H9 (cell line): ENCODE measurements around the gene TEX35. TPM values are rescaled to one million over a fixed set of nuclear protein-coding genes. Genes with fewer than 3 reads are reported as not detected.

Experiments used
- DNase-seq: peaks from one replicate; pipeline ENCODE4 v3.0.0-alpha.2; 2017
- H2AFZ ChIP-seq: one replicate; pipeline ENCODE4 v1.6.1; 2013; ENCODE audit warnings: mild to moderate bottlenecking, low read length, control low read depth, moderate library complexity
- H2AK5ac ChIP-seq: 2 replicates; pipeline ENCODE4 v1.6.1; 2013; ENCODE audit warnings: low read length, control low read depth, mixed read lengths; ENCODE audit not compliant: insufficient read length
- H2BK120ac ChIP-seq: one replicate; pipeline ENCODE4 v1.6.1; 2013; ENCODE audit warnings: low read depth, mild to moderate bottlenecking, low read length, control low read depth, inconsistent platforms; ENCODE audit not compliant: poor library complexity, severe bottlenecking
- H2BK12ac ChIP-seq: 2 replicates; pipeline ENCODE4 v1.6.1; 2013; ENCODE audit warnings: low read length, control low read depth, mixed read lengths, low read depth; ENCODE audit not compliant: insufficient read length
- H2BK15ac ChIP-seq: 2 replicates; pipeline ENCODE4 v1.6.1; 2013; ENCODE audit warnings: low read depth, low read length, control low read depth
- H2BK20ac ChIP-seq: one replicate; pipeline ENCODE4 v1.6.1; 2013; ENCODE audit warnings: low read depth, mild to moderate bottlenecking, low read length, control low read depth, inconsistent platforms; ENCODE audit not compliant: poor library complexity, severe bottlenecking
- H2BK5ac ChIP-seq: 2 replicates; pipeline ENCODE4 v1.6.1; 2013; ENCODE audit warnings: low read length, control low read depth, mixed read lengths; ENCODE audit not compliant: insufficient read length
- H3K14ac ChIP-seq: 2 replicates; pipeline ENCODE4 v1.6.1; 2013; ENCODE audit warnings: low read length, control low read depth; ENCODE audit not compliant: insufficient read depth
- H3K18ac ChIP-seq: 2 replicates; pipeline ENCODE4 v1.6.1; 2013; ENCODE audit warnings: low read depth, mild to moderate bottlenecking, mixed read lengths, low read length, control low read depth; ENCODE audit not compliant: insufficient read length
- H3K23ac ChIP-seq: 2 replicates; pipeline ENCODE4 v1.6.1; 2013; ENCODE audit warnings: low read length, control low read depth, mixed read lengths, low read depth; ENCODE audit not compliant: insufficient read length
- H3K23me2 ChIP-seq: 2 replicates; pipeline ENCODE4 v1.6.1; 2013; ENCODE audit warnings: low read depth, mild to moderate bottlenecking, mixed read lengths, low read length, control low read depth; ENCODE audit not compliant: insufficient read length, poor library complexity, severe bottlenecking
- H3K27ac ChIP-seq: 2 replicates; pipeline ENCODE4 v1.5.1; 2013; ENCODE audit warnings: low read length, control low read depth, mixed read lengths, low read depth; ENCODE audit not compliant: insufficient read length
- H3K27me3 ChIP-seq: 2 replicates; pipeline ENCODE4 v1.6.1; 2013; ENCODE audit warnings: low read length, control low read depth, inconsistent platforms; ENCODE audit not compliant: insufficient read depth
- H3K4ac ChIP-seq: 2 replicates; pipeline ENCODE4 v1.6.1; 2013; ENCODE audit warnings: low read depth, mild to moderate bottlenecking, control low read depth, inconsistent platforms, low read length, moderate library complexity
- H3K4me1 ChIP-seq: 2 replicates; pipeline ENCODE4 v1.6.1; 2013; ENCODE audit warnings: low read length, control low read depth, inconsistent platforms; ENCODE audit not compliant: insufficient read depth
- H3K4me2 ChIP-seq: 2 replicates; pipeline ENCODE4 v1.6.1; 2013; ENCODE audit warnings: low read length, control low read depth, mixed read lengths; ENCODE audit not compliant: insufficient read length, insufficient read depth
- H3K56ac ChIP-seq: 2 replicates; pipeline ENCODE4 v1.6.1; 2013; ENCODE audit warnings: low read depth, mild to moderate bottlenecking, mixed read lengths, low read length, control low read depth; ENCODE audit not compliant: insufficient read length
- H3K79me1 ChIP-seq: 2 replicates; pipeline ENCODE4 v1.6.1; 2013; ENCODE audit warnings: low read depth, mild to moderate bottlenecking, moderate library complexity, low read length, control low read depth, inconsistent platforms; ENCODE audit not compliant: insufficient read depth, poor library complexity, severe bottlenecking
- H3K79me2 ChIP-seq: 2 replicates; pipeline ENCODE4 v1.6.1; 2013; ENCODE audit warnings: low read length, control low read depth, inconsistent platforms; ENCODE audit not compliant: insufficient read depth
- H3K9ac ChIP-seq: 2 replicates; pipeline ENCODE4 v1.6.1; 2013; ENCODE audit warnings: low read length, control low read depth, mixed read lengths; ENCODE audit not compliant: insufficient read length; ENCODE audit errors: extremely low read depth
- H3K9me3 ChIP-seq: one replicate; pipeline ENCODE4 v1.6.1; 2013; ENCODE audit warnings: low read depth, low read length, inconsistent platforms; ENCODE audit not compliant: control insufficient read depth
- H3T11ph ChIP-seq: one replicate; pipeline ENCODE4 v1.6.1; 2013; ENCODE audit warnings: mild to moderate bottlenecking, low read length, control low read depth, inconsistent platforms
- H4K20me1 ChIP-seq: one replicate; pipeline ENCODE4 v1.6.1; 2013; ENCODE audit not compliant: control insufficient read depth, insufficient read length, insufficient read depth
- H4K5ac ChIP-seq: 2 replicates; pipeline ENCODE4 v1.6.1; 2013; ENCODE audit warnings: low read depth, mild to moderate bottlenecking, mixed read lengths, low read length, control low read depth; ENCODE audit not compliant: insufficient read length
- H4K8ac ChIP-seq: replicated peaks from 2 replicates; pipeline ENCODE4 v1.6.1; 2013; ENCODE audit warnings: low read length, control low read depth, mixed read lengths, low read depth; ENCODE audit not compliant: insufficient read length
- H4K91ac ChIP-seq: 2 replicates; pipeline ENCODE4 v1.6.1; 2013; ENCODE audit warnings: low read depth, mild to moderate bottlenecking, moderate library complexity, mixed read lengths, low read length, control low read depth; ENCODE audit not compliant: insufficient read length
- H3K27ac Mint-ChIP-seq, 3 experiments: 2 replicates in 2 of 3; 3 replicates in 1 of 3; pipeline ENCODE4 v1.8.0; 2020 to 2021; ENCODE audit warnings: mixed read lengths in 3 of 3, mild to moderate bottlenecking in 1 of 3, moderate library complexity in 1 of 3
- H3K27me3 Mint-ChIP-seq: 2 replicates; pipeline ENCODE4 v1.8.0; 2021; ENCODE audit warnings: low read depth, mild to moderate bottlenecking, moderate library complexity, mixed read lengths
- H3K36me3 Mint-ChIP-seq, 3 experiments: 2 replicates in 2 of 3; 3 replicates in 1 of 3; pipeline ENCODE4 v1.8.0; 2020 to 2021; ENCODE audit warnings: low read depth in 3 of 3, mixed read lengths in 3 of 3; ENCODE audit not compliant: insufficient read depth in 1 of 3
- H3K4me1 Mint-ChIP-seq, 2 experiments: 2 replicates each; pipeline ENCODE4 v1.8.0; 2020; ENCODE audit warnings: mixed read lengths in 2 of 2
- H3K4me3 Mint-ChIP-seq, 2 experiments: 2 replicates in 1 of 2; 3 replicates in 1 of 2; pipeline ENCODE4 v1.8.0; 2020 to 2021; ENCODE audit warnings: mild to moderate bottlenecking in 2 of 2, mixed read lengths in 2 of 2, moderate library complexity in 1 of 2
- H3K9me3 Mint-ChIP-seq, 2 experiments: 2 replicates in 1 of 2; 3 replicates in 1 of 2; pipeline ENCODE4 v1.8.0; 2020; ENCODE audit warnings: mild to moderate bottlenecking in 2 of 2, mixed read lengths in 2 of 2, moderate library complexity in 1 of 2
- CTCF ChIP-seq: fragments of 200-600 bp; sonication (generic); conservative IDR thresholded peaks from 3 replicates; pipeline ENCODE4 v1.8.0; 2021; ENCODE audit warnings: antibody characterized with exemption, mild to moderate bottlenecking
- WGBS: extraction: QIAGEN DNeasy Blood & Tissue Kit; methylation state at CpG from one replicate; pipeline ENCODE4 v1.1.7; 2013; ENCODE audit warnings: missing lambda C conversion rate, low lambda C conversion rate, mixed read lengths; ENCODE audit not compliant: insufficient read length; ENCODE audit errors: extremely low coverage; 5-methylcytosine and 5-hydroxymethylcytosine counted together
- total RNA-seq: library from RNA; stranded (reverse); gene quantifications from 2 replicates; pipeline ENCODE4 v1.2.1, GENCODE V29; 2021

The TEX35 gene
- total RNA-seq, 1 experiment from 2014 or later: not detected

GRCh38 chr1:178495158-178495557 lies 17.8 kb upstream of the TEX35 start:
- Histone ChIP-seq H4K8ac (no peak overlapping the region), H3K18ac (no peak overlapping the region), H2BK120ac (no peak overlapping the region), H2BK20ac (no peak overlapping the region), H3K9ac (no peak overlapping the region), H3K4me2 (no peak overlapping the region), H3T11ph (no peak overlapping the region), H4K20me1 (no peaks in the 10 kb centered on the region), H3K23me2 (no peaks in the 10 kb centered on the region), H3K79me1 (no peaks in the 10 kb centered on the region), H2AK5ac (no peak overlapping the region), H3K23ac (no peak overlapping the region), H3K14ac (no peak overlapping the region), H2AFZ (no peak overlapping the region), H3K79me2 (no peaks in the 10 kb centered on the region), H3K27ac (no peak overlapping the region), H3K27me3 (no peaks in the 10 kb centered on the region), H2BK12ac (no peak overlapping the region), H2BK15ac (no peak overlapping the region), H2BK5ac (no peak overlapping the region), H3K4me1 (no peaks in the 10 kb centered on the region; the same call in 1 of the 2 replicates), H4K5ac (no peak overlapping the region), H4K91ac (no peak overlapping the region), H3K9me3 (no peaks in the 10 kb centered on the region), H3K56ac (no peak overlapping the region), H3K4ac (no peak overlapping the region)
- no peaks in the 10 kb centered on the region for H3K36me3 Mint-ChIP-seq
- no peak for DNase-seq
- peaks cover 10 to 13% of the 10 kb centered on the region in 2 experiments for H3K4me1 Mint-ChIP-seq
- H3K27ac Mint-ChIP-seq: no peak overlapping the region; a peak in 1 of 7 replicates
- no peaks in the 10 kb centered on the region for H3K9me3 Mint-ChIP-seq
- no peak overlapping the region for H3K4me3 Mint-ChIP-seq
- no CpG with 5 or more reads among the region's 1 CpG for WGBS
- peaks cover 6% of the 10 kb centered on the region for H3K27me3 Mint-ChIP-seq
- TF ChIP-seq CTCF: no peak
